ACC112 (cell line): ENCODE measurements around the gene PMEPA1.

Experiments
- H2AFZ ChIP-seq: fragments of 200-600 bp; sonication (generic); one replicate; pipeline ENCODE4 v1.6.0; 2017; ENCODE audit warnings: antibody characterized with exemption, low read length; ENCODE audit not compliant: unreplicated experiment
- H3K27ac ChIP-seq: fragments of 200-600 bp; sonication (generic); 2 replicates; pipeline ENCODE4 v1.5.1; 2014; ENCODE audit warnings: low read depth, mild to moderate bottlenecking, antibody characterized with exemption, low read length, moderate library complexity
- H3K27me3 ChIP-seq: fragments of 200-600 bp; sonication (generic); 2 replicates; pipeline ENCODE4 v1.6.1; 2014; ENCODE audit warnings: mild to moderate bottlenecking, antibody characterized with exemption, low read length, moderate library complexity, mixed read lengths; ENCODE audit not compliant: insufficient read depth
- H3K36me3 ChIP-seq: fragments of 200-600 bp; sonication (generic); 2 replicates; pipeline ENCODE4 v1.6.1; 2016; ENCODE audit warnings: mild to moderate bottlenecking, antibody characterized with exemption, low read length, moderate library complexity, mixed read lengths; ENCODE audit not compliant: insufficient read depth
- H3K4me1 ChIP-seq: fragments of 200-600 bp; sonication (generic); one replicate; pipeline ENCODE4 v1.6.1; 2016; ENCODE audit warnings: low read length, mixed read lengths; ENCODE audit not compliant: insufficient read depth, unreplicated experiment, control insufficient read depth
- H3K4me3 ChIP-seq: fragments of 200-600 bp; sonication (generic); 2 replicates; pipeline ENCODE4 v1.5.1; 2014; ENCODE audit warnings: mild to moderate bottlenecking, low read depth, low read length
- H3K79me2 ChIP-seq: fragments of 200-600 bp; sonication (generic); one replicate; pipeline ENCODE4 v1.6.0; 2016; ENCODE audit warnings: low read length; ENCODE audit not compliant: control insufficient read depth, unreplicated experiment, insufficient read depth

The PMEPA1 gene

GRCh38 chr20:57718490-57719009, 8.7 kb upstream of the PMEPA1 start:
- Histone ChIP-seq H3K4me1 (peaks cover 28% of the 10 kb centered on the region), H3K4me3 (peak overlapping the region; percentile 77), H3K36me3 (no peaks in the 10 kb centered on the region), H3K27me3 (peaks cover 3% of the 10 kb centered on the region; the same call in 1 of the 2 replicates), H3K27ac (no peak overlapping the region), H3K79me2 (no peaks in the 10 kb centered on the region), H2AFZ (peak overlapping the region; percentile 76)

GRCh38 chr20:57717797-57718196, 8.0 kb upstream of the PMEPA1 start:
- no peaks in the 10 kb centered on the region for H3K36me3 ChIP-seq
- no peaks in the 10 kb centered on the region for H3K79me2 ChIP-seq
- H3K27me3 ChIP-seq, result no peaks in the 10 kb centered on the region
- no peak overlapping the region for H3K27ac ChIP-seq
- H3K4me3 ChIP-seq, result peak overlapping the region; percentile 77
- peak overlapping the region; percentile 63 for H2AFZ ChIP-seq
- peaks cover 35% of the 10 kb centered on the region for H3K4me1 ChIP-seq

DNA sequence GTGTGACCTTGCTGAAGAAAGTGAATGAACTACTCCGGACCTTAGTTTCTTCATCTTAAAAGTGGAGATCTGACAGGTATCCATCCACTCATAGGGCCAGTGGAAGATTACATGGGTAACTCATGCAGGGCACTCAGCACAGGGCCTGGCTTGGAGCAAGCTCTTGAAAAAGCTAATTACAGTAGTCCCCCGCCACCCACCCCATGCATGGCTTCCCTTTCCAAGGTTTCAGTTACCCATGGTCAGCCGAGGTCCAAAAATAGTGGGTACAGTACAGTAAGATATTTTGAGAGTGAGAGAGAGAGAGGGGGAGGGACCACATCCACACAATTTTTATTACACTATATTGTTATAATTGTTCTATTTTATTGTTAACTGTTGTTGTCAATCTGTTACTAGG, 7.1 kb upstream of the PMEPA1 start:
- Histone ChIP-seq H3K36me3 (no peaks in the 10 kb centered on the region), H3K4me3 (no peak overlapping the region), H2AFZ (no peak overlapping the region), H3K27ac (no peak overlapping the region), H3K27me3 (no peaks in the 10 kb centered on the region), H3K4me1 (peaks cover 39% of the 10 kb centered on the region), H3K79me2 (no peaks in the 10 kb centered on the region)

DNA sequence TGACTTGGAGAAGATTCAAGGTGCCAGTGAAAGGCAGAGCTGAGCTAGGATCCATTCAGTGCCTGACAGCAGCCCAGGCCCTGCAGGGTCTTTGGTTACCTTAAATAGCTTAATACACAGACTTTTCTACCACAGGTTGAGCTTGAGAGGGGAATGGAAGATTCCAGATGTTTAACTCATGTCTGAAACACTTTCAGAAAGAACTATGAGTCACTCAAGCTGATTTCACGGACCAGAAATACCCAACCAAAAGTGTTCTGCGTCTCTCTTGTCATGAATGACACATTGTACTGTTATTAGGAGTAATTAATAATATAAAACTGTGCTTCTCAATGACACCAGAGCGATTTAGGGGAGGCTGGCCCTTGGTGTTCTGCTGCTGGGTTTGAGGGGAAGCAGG, 6.4 kb upstream of the PMEPA1 start:
- Histone ChIP-seq H3K79me2 (no peaks in the 10 kb centered on the region), H3K4me1 (peaks cover 39% of the 10 kb centered on the region), H3K27ac (no peak overlapping the region), H3K4me3 (no peak overlapping the region), H2AFZ (no peak overlapping the region), H3K27me3 (no peaks in the 10 kb centered on the region), H3K36me3 (no peaks in the 10 kb centered on the region)

DNA sequence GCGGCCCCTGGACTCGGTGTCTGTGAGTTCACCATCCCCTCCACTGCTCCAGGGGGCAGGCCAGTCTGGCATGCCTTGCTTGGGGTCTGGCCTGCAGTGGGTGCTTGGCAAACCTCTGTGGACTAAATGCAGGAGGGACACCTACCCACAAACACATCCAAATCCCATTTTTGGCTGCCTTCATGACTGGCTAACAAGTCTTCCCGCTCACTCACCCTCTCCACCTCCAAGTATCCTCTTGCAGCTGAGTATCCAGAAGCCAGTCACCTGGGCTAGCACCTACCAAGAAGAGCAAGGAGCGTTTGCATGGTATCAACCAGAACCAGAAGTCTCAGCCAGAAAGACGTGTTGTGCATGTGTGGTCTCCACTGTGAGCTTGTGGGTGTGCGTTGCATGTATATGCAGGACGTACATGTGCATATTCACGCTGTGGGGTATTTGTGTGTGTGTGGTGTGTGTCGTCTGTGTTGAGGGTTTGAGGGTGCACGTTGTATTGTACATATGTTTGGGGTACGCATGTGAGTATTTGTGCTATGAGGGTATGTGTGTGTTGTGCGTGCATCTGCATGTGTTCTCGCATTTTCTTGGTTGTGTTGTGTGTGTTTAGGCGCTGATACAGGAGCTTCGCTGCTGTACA, 5.6 kb upstream of the PMEPA1 start:
- Histone ChIP-seq H2AFZ (no peak overlapping the region), H3K4me1 (peaks cover 43% of the 10 kb centered on the region)

GRCh38 chr20:57714409-57715267, 4.8 kb upstream of the PMEPA1 start:
- H3K27me3 ChIP-seq, result no peaks in the 10 kb centered on the region
- peak overlapping the region; percentile 56 for H2AFZ ChIP-seq

More for the DNA sequence above, 5.6 kb upstream of the PMEPA1 start:
- no peak overlapping the region for H3K4me3 ChIP-seq
- H3K27ac ChIP-seq, result no peak overlapping the region
- no peaks in the 10 kb centered on the region for H3K79me2 ChIP-seq
- H3K36me3 ChIP-seq, result no peaks in the 10 kb centered on the region
- H3K27me3 ChIP-seq, result no peaks in the 10 kb centered on the region

DNA sequence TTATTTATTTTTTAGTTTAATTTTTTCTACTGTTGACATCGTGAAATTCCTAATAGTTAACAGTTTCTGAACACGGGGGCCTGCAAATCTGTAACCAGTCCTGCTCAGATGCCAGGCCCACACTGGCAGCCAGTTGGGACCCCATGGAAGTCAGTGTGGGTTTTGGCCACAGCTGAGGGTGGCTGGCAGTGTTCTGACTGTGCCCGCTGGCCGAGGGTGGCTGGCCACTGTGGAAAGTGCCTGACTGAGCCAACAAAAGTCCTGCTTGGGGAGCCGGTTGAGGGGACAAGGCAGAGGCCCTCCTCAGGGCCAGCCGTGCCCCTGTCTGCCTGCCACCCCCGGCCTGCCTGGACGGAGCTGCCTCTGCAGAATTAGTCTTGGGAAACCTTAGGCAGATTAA, 4.1 kb upstream of the PMEPA1 start:
- H3K4me1 ChIP-seq, result peaks cover 43% of the 10 kb centered on the region
- H3K36me3 ChIP-seq, result no peaks in the 10 kb centered on the region
- H3K79me2 ChIP-seq, result no peaks in the 10 kb centered on the region
- H3K4me3 ChIP-seq, result no peak overlapping the region
- H2AFZ ChIP-seq, result peak overlapping the region; percentile 56
- no peak overlapping the region for H3K27ac ChIP-seq
- no peaks in the 10 kb centered on the region for H3K27me3 ChIP-seq

More at GRCh38 chr20:57714409-57715267, 4.8 kb upstream of the PMEPA1 start:
- H3K4me3 ChIP-seq, result no peak overlapping the region
- no peaks in the 10 kb centered on the region for H3K79me2 ChIP-seq
- H3K36me3 ChIP-seq, result no peaks in the 10 kb centered on the region
- peaks cover 43% of the 10 kb centered on the region for H3K4me1 ChIP-seq
- no peak overlapping the region for H3K27ac ChIP-seq

DNA sequence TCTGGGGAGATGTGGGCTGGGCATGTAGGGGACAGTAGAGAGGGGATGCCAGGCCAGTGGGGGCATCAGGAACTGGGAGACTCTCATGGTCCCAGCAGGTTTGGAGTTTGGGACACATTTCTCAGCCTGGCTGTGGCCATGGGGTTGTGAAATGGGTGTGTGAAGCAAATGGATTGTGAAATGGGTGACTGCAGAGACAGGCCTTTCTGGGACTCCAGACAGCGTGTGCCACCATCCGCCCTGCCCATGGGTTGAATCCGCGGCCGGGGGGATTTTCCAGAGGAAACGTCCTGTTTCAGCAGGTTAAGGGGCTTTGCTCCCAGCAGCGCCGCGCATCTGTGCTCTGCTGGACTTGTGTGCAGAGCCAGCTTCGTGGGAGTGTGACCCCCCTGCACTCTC, 3.7 kb upstream of the PMEPA1 start:
- Histone ChIP-seq H3K27ac (no peak overlapping the region), H3K4me1 (peaks cover 43% of the 10 kb centered on the region), H3K27me3 (no peaks in the 10 kb centered on the region)

GRCh38 chr20:57712851-57713504, 3.2 kb upstream of the PMEPA1 start:
- Histone ChIP-seq H3K4me3 (no peak overlapping the region), H3K79me2 (peaks cover 3% of the 10 kb centered on the region), H2AFZ (no peak overlapping the region), H3K36me3 (no peaks in the 10 kb centered on the region), H3K27ac (no peak overlapping the region), H3K27me3 (no peaks in the 10 kb centered on the region), H3K4me1 (peaks cover 43% of the 10 kb centered on the region)

More for the DNA sequence above, 3.7 kb upstream of the PMEPA1 start:
- H3K36me3 ChIP-seq, result no peaks in the 10 kb centered on the region
- H2AFZ ChIP-seq, result no peak overlapping the region
- H3K4me3 ChIP-seq, result no peak overlapping the region
- peaks cover 3% of the 10 kb centered on the region for H3K79me2 ChIP-seq

DNA sequence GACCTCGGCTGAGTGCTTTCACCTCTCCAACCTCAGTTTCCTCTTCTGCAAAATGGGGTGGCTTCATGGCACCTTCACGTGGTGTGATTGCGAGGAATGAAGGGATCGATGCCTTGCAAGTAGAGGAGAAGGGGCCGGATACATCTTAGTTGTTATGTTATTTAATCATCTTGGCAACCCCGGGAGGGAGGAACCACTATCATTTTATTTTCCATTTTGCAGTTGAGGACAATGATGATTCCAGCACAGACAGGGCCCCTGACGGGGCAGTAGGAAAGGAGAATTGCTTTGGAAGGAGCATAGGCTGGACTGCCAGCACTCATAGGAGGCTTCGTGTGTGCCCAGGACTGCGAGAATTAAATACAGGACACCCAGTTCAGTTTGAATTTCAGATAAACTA, 2.5 kb upstream of the PMEPA1 start:
- Histone ChIP-seq H3K4me3 (no peak overlapping the region), H3K27me3 (no peaks in the 10 kb centered on the region), H3K27ac (no peak overlapping the region), H3K4me1 (peaks cover 36% of the 10 kb centered on the region), H3K36me3 (no peaks in the 10 kb centered on the region), H3K79me2 (peaks cover 3% of the 10 kb centered on the region), H2AFZ (no peak overlapping the region)
